ENCODE results near the gene TRIM9. TPM values are rescaled to one million over a fixed set of nuclear protein-coding genes. Genes with fewer than 3 reads are reported as not detected.

The TRIM9 gene
- total RNA-seq, 1 donor: 1.1 TPM

DNA sequence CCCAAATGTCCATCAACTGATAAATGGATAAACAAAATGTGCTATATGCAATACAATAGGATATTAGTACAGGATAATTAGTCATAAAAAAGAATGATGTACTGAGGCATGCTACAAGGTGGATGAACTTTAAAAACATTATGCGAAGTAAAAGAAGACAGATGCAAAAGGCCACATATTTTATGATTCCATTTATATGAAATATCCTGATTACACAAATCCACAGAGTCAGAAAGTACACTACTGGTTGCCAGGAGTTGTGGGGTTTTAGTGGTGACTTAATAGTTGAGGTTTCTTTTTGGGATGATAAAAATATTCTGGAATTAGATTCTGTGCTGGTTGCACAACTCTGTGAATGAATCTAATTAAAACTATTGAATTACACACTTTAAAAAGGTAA lies 12.6 kb downstream of the TRIM9 start:
- H4K20me1 ChIP-seq (ENCODE audit: insufficient read depth, low read length): no peaks in the 10 kb centered on the region
- no peak overlapping the region for H3K4me2 ChIP-seq (ENCODE audit: insufficient read depth, low read length)
- H3K9me3 ChIP-seq (ENCODE audit: low read depth, low read length): no peaks in the 10 kb centered on the region
- no peaks in the 10 kb centered on the region for H3K79me2 ChIP-seq (ENCODE audit: insufficient read depth, low read length)
- H3K4me3 ChIP-seq (ENCODE audit: insufficient read depth, low read length): no peak overlapping the region
- H3K36me3 ChIP-seq (ENCODE audit: insufficient read depth, low read length): no peaks in the 10 kb centered on the region
- TF ChIP-seq, protein P1, sequence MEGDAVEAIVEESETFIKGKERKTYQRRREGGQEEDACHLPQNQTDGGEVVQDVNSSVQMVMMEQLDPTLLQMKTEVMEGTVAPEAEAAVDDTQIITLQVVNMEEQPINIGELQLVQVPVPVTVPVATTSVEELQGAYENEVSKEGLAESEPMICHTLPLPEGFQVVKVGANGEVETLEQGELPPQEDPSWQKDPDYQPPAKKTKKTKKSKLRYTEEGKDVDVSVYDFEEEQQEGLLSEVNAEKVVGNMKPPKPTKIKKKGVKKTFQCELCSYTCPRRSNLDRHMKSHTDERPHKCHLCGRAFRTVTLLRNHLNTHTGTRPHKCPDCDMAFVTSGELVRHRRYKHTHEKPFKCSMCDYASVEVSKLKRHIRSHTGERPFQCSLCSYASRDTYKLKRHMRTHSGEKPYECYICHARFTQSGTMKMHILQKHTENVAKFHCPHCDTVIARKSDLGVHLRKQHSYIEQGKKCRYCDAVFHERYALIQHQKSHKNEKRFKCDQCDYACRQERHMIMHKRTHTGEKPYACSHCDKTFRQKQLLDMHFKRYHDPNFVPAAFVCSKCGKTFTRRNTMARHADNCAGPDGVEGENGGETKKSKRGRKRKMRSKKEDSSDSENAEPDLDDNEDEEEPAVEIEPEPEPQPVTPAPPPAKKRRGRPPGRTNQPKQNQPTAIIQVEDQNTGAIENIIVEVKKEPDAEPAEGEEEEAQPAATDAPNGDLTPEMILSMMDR (IDR thresholded peaks at IDR 0.05; ENCODE audit: extremely low read depth, low read depth, low read length): no peak
- DNase-seq (ENCODE audit: insufficient read length, low spot score, missing footprints): no peak
- no peaks in the 10 kb centered on the region for H3K4me1 ChIP-seq (ENCODE audit: insufficient read depth, low read length)
- no peak overlapping the region for H2AFZ ChIP-seq (ENCODE audit: low read length)
- H3K27me3 ChIP-seq (ENCODE audit: insufficient read depth, low read length): peaks cover 3% of the 10 kb centered on the region
- H3K27ac ChIP-seq (ENCODE audit: low read depth, low read length): no peak overlapping the region

DNA sequence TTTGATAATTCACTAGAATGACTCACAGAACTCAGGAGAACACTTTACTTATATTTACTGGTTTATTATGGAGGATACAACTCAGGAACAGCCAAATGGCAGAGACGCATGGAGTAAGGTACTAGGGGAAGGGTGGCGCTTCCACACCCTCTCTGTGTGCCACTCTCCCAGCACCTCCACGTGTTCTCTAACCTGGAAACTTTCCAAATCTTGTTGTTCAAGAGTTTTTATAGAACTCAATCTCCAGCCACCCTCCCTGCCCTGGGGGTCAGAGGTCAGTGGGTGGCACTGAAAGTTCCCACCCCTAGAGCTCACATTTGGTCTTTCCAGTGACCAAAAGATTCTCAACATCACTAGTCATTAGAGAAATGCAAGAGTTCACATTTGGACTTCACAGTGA lies 13.2 kb downstream of the TRIM9 start:
- Histone ChIP-seq H2AFZ (ENCODE audit: low read length) (no peak overlapping the region), H4K20me1 (ENCODE audit: insufficient read depth, low read length) (no peaks in the 10 kb centered on the region), H3K4me1 (ENCODE audit: insufficient read depth, low read length) (no peaks in the 10 kb centered on the region), H3K27me3 (ENCODE audit: insufficient read depth, low read length) (peaks cover 6% of the 10 kb centered on the region), H3K4me2 (ENCODE audit: insufficient read depth, low read length) (no peak overlapping the region), H3K9me3 (ENCODE audit: low read depth, low read length) (no peaks in the 10 kb centered on the region), H3K27ac (ENCODE audit: low read depth, low read length) (no peak overlapping the region), H3K36me3 (ENCODE audit: insufficient read depth, low read length) (no peaks in the 10 kb centered on the region), H3K79me2 (ENCODE audit: insufficient read depth, low read length) (no peaks in the 10 kb centered on the region), H3K4me3 (ENCODE audit: insufficient read depth, low read length) (no peak overlapping the region)
- TF ChIP-seq, protein P1 (IDR thresholded peaks at IDR 0.05; ENCODE audit: extremely low read depth, low read depth, low read length): no peak
- DNase-seq (ENCODE audit: insufficient read length, low spot score, missing footprints): no peak

DNA sequence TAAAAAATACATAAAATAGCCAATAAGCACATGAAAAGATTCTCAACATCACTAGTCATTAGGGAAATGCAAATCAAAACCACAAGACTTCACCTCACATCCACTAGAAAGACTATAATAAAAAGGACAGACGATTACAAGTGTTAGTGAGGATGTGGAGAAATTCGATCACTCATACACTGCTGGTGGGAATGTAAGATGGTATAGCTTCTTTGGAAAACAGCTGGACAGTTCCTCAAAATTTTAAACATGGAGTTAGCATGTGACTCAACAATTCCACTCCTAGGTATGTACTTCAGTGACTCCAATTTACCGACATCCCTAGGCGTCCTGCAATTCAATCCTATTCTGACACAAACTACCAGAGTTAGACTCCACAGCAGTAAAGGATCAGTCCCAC lies 13.7 kb downstream of the TRIM9 start:
- Histone ChIP-seq H2AFZ (ENCODE audit: low read length) (no peak overlapping the region), H3K27ac (ENCODE audit: low read depth, low read length) (no peak overlapping the region), H3K4me1 (ENCODE audit: insufficient read depth, low read length) (no peaks in the 10 kb centered on the region), H3K27me3 (ENCODE audit: insufficient read depth, low read length) (peaks cover 6% of the 10 kb centered on the region), H3K4me3 (ENCODE audit: insufficient read depth, low read length) (no peak overlapping the region), H3K79me2 (ENCODE audit: insufficient read depth, low read length) (no peaks in the 10 kb centered on the region), H4K20me1 (ENCODE audit: insufficient read depth, low read length) (no peaks in the 10 kb centered on the region), H3K4me2 (ENCODE audit: insufficient read depth, low read length) (no peak overlapping the region), H3K9me3 (ENCODE audit: low read depth, low read length) (no peaks in the 10 kb centered on the region), H3K36me3 (ENCODE audit: insufficient read depth, low read length) (no peaks in the 10 kb centered on the region)
- TF ChIP-seq, protein P1 (IDR thresholded peaks at IDR 0.05; ENCODE audit: extremely low read depth, low read depth, low read length): no peak
- DNase-seq (ENCODE audit: insufficient read length, low spot score, missing footprints): no peak

DNA sequence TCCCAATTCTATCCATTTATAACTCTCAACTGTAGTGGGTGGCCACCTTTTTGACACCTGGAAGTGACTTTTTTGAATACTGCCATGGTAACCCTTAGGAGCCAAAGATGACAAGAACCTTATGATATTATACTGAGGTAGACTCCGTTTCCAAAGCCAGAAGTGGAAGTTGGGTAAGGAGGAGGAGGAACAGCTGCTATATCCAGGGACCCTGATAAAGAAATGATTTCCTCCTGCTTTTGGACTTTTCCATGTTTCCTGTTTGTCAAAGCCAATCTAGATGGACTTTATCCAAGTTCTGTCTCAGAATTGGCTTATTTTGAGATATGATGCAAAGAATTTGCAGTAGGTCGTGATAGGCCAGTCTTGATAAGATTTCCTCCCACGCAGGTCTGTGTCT lies 14.3 kb downstream of the TRIM9 start:
- Histone ChIP-seq H2AFZ (ENCODE audit: low read length) (no peak overlapping the region), H3K27ac (ENCODE audit: low read depth, low read length) (no peak overlapping the region), H3K79me2 (ENCODE audit: insufficient read depth, low read length) (no peaks in the 10 kb centered on the region), H3K4me1 (ENCODE audit: insufficient read depth, low read length) (no peaks in the 10 kb centered on the region), H4K20me1 (ENCODE audit: insufficient read depth, low read length) (no peaks in the 10 kb centered on the region), H3K4me2 (ENCODE audit: insufficient read depth, low read length) (no peak overlapping the region), H3K4me3 (ENCODE audit: insufficient read depth, low read length) (no peak overlapping the region), H3K36me3 (ENCODE audit: insufficient read depth, low read length) (no peaks in the 10 kb centered on the region), H3K9me3 (ENCODE audit: low read depth, low read length) (no peaks in the 10 kb centered on the region), H3K27me3 (ENCODE audit: insufficient read depth, low read length) (peaks cover 6% of the 10 kb centered on the region)
- DNase-seq (ENCODE audit: insufficient read length, low spot score, missing footprints): no peak
- TF ChIP-seq, protein P1 (IDR thresholded peaks at IDR 0.05; ENCODE audit: extremely low read depth, low read depth, low read length): no peak

Data from osteoblast (primary cell).